Hepatocyte (in vitro differentiated cells): Measurements from ENCODE around the gene IFIT3. TPM values are rescaled to one million over a fixed set of nuclear protein-coding genes. Genes with fewer than 3 reads are reported as not detected.

Experiments used
- DNase-seq: peaks from one replicate; pipeline ENCODE4 v3.0.0-alpha.2; 2016; ENCODE audit warnings: low spot score
- H2AFZ ChIP-seq: fragments of 200-600 bp; sonication (generic); 2 replicates; pipeline ENCODE4 v1.6.0; 2016; ENCODE audit warnings: antibody characterized with exemption, mild to moderate bottlenecking
- H3K27ac ChIP-seq: fragments of 200-600 bp; sonication (generic); 2 replicates; pipeline ENCODE4 v1.5.1; 2016; ENCODE audit warnings: mild to moderate bottlenecking
- H3K27me3 ChIP-seq: fragments of 200-600 bp; sonication (generic); 2 replicates; pipeline ENCODE4 v1.6.1; 2016
- H3K36me3 ChIP-seq: fragments of 200-600 bp; sonication (generic); replicated peaks from 2 replicates; pipeline ENCODE4 v1.5.1; 2016; ENCODE audit warnings: low read depth; ENCODE audit not compliant: insufficient read depth
- H3K4me1 ChIP-seq: fragments of 200-600 bp; sonication (generic); 2 replicates; pipeline ENCODE4 v1.5.1; 2016; ENCODE audit warnings: mild to moderate bottlenecking, moderate library complexity; ENCODE audit not compliant: insufficient read depth
- H3K4me2 ChIP-seq: fragments of 200-600 bp; sonication (generic); 2 replicates; pipeline ENCODE4 v1.6.0; 2016
- H3K4me3 ChIP-seq: fragments of 200-600 bp; sonication (generic); 2 replicates; pipeline ENCODE4 v1.5.1; 2016; ENCODE audit warnings: mild to moderate bottlenecking
- H3K79me2 ChIP-seq: fragments of 200-600 bp; sonication (generic); 2 replicates; pipeline ENCODE4 v1.6.0; 2017; ENCODE audit warnings: mild to moderate bottlenecking
- H3K9me2 ChIP-seq: fragments of 200-600 bp; sonication (generic); replicated peaks from 2 replicates; pipeline ENCODE4 v1.6.0; 2017; ENCODE audit warnings: mild to moderate bottlenecking; ENCODE audit not compliant: insufficient read depth
- H3K9me3 ChIP-seq: fragments of 200-600 bp; sonication (generic); 2 replicates; pipeline ENCODE4 v1.5.1; 2016; ENCODE audit warnings: low read depth, mild to moderate bottlenecking
- H4K20me1 ChIP-seq: fragments of 200-600 bp; sonication (generic); 2 replicates; pipeline ENCODE4 v1.6.0; 2016; ENCODE audit warnings: mild to moderate bottlenecking; ENCODE audit not compliant: insufficient read depth, poor library complexity, severe bottlenecking
- CTCF ChIP-seq: fragments of 200-600 bp; sonication (generic); IDR thresholded peaks from 2 replicates; pipeline ENCODE4 v1.5.1; 2016; ENCODE audit warnings: antibody characterized with exemption, mild to moderate bottlenecking; ENCODE audit not compliant: poor library complexity
- EZH2 ChIP-seq: fragments of 200-600 bp; sonication (generic); IDR thresholded peaks from 2 replicates; pipeline ENCODE4 v1.6.1; 2016; ENCODE audit warnings: antibody characterized with exemption, mild to moderate bottlenecking, borderline replicate concordance
- EZH2phosphoT487 ChIP-seq: fragments of 200-600 bp; sonication (generic); IDR thresholded peaks from one replicate; pipeline ENCODE4 v1.6.1; 2018; ENCODE audit warnings: antibody characterized with exemption, mild to moderate bottlenecking, low read depth, moderate library complexity; ENCODE audit not compliant: unreplicated experiment, severe bottlenecking
- WGBS: methylation state at CpG from one replicate; pipeline ENCODE4 v1.1.6; 2016; ENCODE audit warnings: low lambda C conversion rate; ENCODE audit errors: missing lambda C conversion rate; 5-methylcytosine and 5-hydroxymethylcytosine counted together
- polyA plus RNA-seq: library from polyadenylated mRNA; unstranded; fragments of >200 nt; fragmentation: Nextera tagmentation; extraction: Ambion mirVana; gene quantifications from 2 replicates; pipeline ENCODE4 v1.2.1, GENCODE V29; 2016
- total RNA-seq: library from RNA; depleted of rRNA; stranded (reverse); fragments of >200 nt; gene quantifications from 2 replicates; pipeline ENCODE4 v1.2.3, GENCODE V29; 2014

IFIT3 gene
- total and polyA plus RNA-seq, 2 experiments from 2014 or later = 8.6 to 10.8 TPM

- Histone ChIP-seq H3K9me2 (no peaks in the 10 kb centered on the region), H3K4me1 (peaks cover 10% of the 10 kb centered on the region), H2AFZ (no peak overlapping the region), H3K4me2 (no peak overlapping the region), H3K36me3 (no peaks in the 10 kb centered on the region), H4K20me1 (no peaks in the 10 kb centered on the region), H3K27me3 (no peaks in the 10 kb centered on the region), H3K9me3 (no peaks in the 10 kb centered on the region), H3K27ac (no peak overlapping the region), H3K79me2 (no peaks in the 10 kb centered on the region), H3K4me3 (no peak overlapping the region)
- WGBS = 92% methylated on average over 2 of the region's 2 CpGs
- no peak for DNase-seq
- TF ChIP-seq EZH2 (no peak), CTCF (no peak), EZH2phosphoT487 (no peak)
Measured at GRCh38 chr10:89357975-89358374, 30.2 kb downstream of the IFIT3 start.

- no peak for TF ChIP-seq CTCF
- TF ChIP-seq EZH2phosphoT487 = no peak
- TF ChIP-seq EZH2 = no peak
- Histone ChIP-seq H3K27me3 (no peaks in the 10 kb centered on the region), H2AFZ (no peak overlapping the region), H3K36me3 (no peaks in the 10 kb centered on the region), H4K20me1 (no peaks in the 10 kb centered on the region), H3K27ac (peak overlapping the region; percentile 51), H3K9me2 (no peaks in the 10 kb centered on the region), H3K4me1 (peaks cover 9% of the 10 kb centered on the region), H3K79me2 (no peaks in the 10 kb centered on the region), H3K9me3 (no peaks in the 10 kb centered on the region), H3K4me3 (no peak overlapping the region), H3K4me2 (no peak overlapping the region)
- no peak for DNase-seq
Measured at GRCh38 chr10:89360157-89360556, 32.4 kb downstream of the IFIT3 start.

GRCh38 chr10:89362929-89363328 lies 35.1 kb downstream of the IFIT3 start:
- H3K27ac ChIP-seq = peak overlapping the region; percentile 31
- H3K4me3 ChIP-seq = no peak overlapping the region
- no peak overlapping the region for H2AFZ ChIP-seq
- H3K9me3 ChIP-seq = no peaks in the 10 kb centered on the region
- H3K79me2 ChIP-seq = no peaks in the 10 kb centered on the region
- H3K4me1 ChIP-seq = peaks cover 17% of the 10 kb centered on the region
- TF ChIP-seq EZH2phosphoT487 = no peak
- no peaks in the 10 kb centered on the region for H4K20me1 ChIP-seq
- no peaks in the 10 kb centered on the region for H3K27me3 ChIP-seq
- no peaks in the 10 kb centered on the region for H3K9me2 ChIP-seq
- no peak for DNase-seq
- no peaks in the 10 kb centered on the region for H3K36me3 ChIP-seq
- H3K4me2 ChIP-seq = no peak overlapping the region

- TF ChIP-seq EZH2phosphoT487 = no peak
- no peak for TF ChIP-seq EZH2
- TF ChIP-seq CTCF = no peak
Measured at GRCh38 chr10:89363729-89364442, 36.1 kb downstream of the IFIT3 start.

More at GRCh38 chr10:89363729-89364442, 36.1 kb downstream of the IFIT3 start:
- Histone ChIP-seq H3K9me2 (no peaks in the 10 kb centered on the region), H3K79me2 (no peaks in the 10 kb centered on the region), H3K27me3 (no peaks in the 10 kb centered on the region), H3K4me3 (no peak overlapping the region), H3K27ac (no peak overlapping the region), H3K9me3 (no peaks in the 10 kb centered on the region), H3K36me3 (no peaks in the 10 kb centered on the region), H2AFZ (no peak overlapping the region), H3K4me1 (peaks cover 19% of the 10 kb centered on the region), H4K20me1 (no peaks in the 10 kb centered on the region), H3K4me2 (no peak overlapping the region)
- no peak for DNase-seq
- 92% methylated on average over 6 of the region's 6 CpGs for WGBS
